Measurements from ENCODE around the gene PRKAA2. TPM values are rescaled to one million over a fixed set of nuclear protein-coding genes. Genes with fewer than 3 reads are reported as not detected.
A peak's percentile ranks its signal among the peaks of the same experiment; 100 is the strongest.

Gene PRKAA2
- total RNA-seq, 2 donors from 2014 or later = not detected

DNA sequence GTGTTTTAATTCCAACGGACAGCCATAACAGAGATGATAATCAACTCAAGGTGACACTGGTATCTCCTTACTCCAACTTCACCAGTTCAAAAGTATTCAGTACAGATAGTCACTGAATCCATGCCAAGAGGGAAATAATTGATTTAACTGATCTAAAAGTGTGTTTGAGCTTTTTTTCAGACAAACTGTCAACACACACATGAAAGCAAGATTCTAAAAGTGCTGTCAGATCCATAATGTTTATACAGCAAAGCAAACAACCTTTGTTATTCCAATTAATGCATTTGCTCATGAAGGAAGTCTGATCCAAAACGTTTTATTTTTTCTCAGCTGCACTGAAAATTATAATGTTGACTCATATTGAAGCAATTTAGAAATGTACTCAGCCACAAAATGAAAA lies 5.9 kb upstream of the PRKAA2 start:
- ATAC-seq (replicated peaks in 1 of 2) (no peak), DNase-seq (no peak)
- no peaks in the 10 kb centered on the region for H3K4me1 Mint-ChIP-seq (ENCODE audit: low read depth)
- H3K36me3 Mint-ChIP-seq (ENCODE audit: insufficient read depth in 2 of 2) = no peaks in the 10 kb centered on the region
- H3K27me3 Mint-ChIP-seq (ENCODE audit: low read depth) = peaks cover 13% of the 10 kb centered on the region
- no peak overlapping the region for H3K4me3 Mint-ChIP-seq
- H3K27ac Mint-ChIP-seq = no peak overlapping the region
- peaks cover 0 to 2% of the 10 kb centered on the region in 2 donors for H3K9me3 Mint-ChIP-seq

DNA sequence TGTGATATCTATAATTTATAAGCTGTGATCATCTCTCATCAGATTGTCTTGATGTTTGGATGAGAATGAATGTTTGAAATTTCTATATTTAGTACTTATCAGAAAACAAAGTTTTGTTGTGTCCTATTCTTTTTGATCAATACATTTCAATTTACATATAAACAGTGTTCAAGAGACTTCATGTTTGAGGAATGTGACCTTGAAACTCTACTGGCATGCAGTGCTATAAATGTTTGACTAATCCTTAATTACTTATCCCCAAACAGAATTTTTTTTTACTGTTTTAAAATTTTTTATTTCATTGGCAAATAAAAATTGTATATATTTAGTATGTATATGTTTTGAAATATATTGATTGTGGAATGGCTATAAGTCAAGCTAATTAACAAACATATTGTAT lies 1.5 kb upstream of the PRKAA2 start:
- Mint-ChIP-seq H3K4me1 (ENCODE audit: low read depth) (peaks cover 6% of the 10 kb centered on the region), H3K36me3 (ENCODE audit: insufficient read depth in 2 of 2) (peaks cover 0 to 1% of the 10 kb centered on the region in 2 donors), H3K9me3 (no peaks in the 10 kb centered on the region), H3K4me3 (no peak overlapping the region), H3K27me3 (ENCODE audit: low read depth) (peaks cover 36% of the 10 kb centered on the region), H3K27ac (no peak overlapping the region)
- no peak for DNase-seq
- no peak for ATAC-seq (replicated peaks in 1 of 2)

DNA sequence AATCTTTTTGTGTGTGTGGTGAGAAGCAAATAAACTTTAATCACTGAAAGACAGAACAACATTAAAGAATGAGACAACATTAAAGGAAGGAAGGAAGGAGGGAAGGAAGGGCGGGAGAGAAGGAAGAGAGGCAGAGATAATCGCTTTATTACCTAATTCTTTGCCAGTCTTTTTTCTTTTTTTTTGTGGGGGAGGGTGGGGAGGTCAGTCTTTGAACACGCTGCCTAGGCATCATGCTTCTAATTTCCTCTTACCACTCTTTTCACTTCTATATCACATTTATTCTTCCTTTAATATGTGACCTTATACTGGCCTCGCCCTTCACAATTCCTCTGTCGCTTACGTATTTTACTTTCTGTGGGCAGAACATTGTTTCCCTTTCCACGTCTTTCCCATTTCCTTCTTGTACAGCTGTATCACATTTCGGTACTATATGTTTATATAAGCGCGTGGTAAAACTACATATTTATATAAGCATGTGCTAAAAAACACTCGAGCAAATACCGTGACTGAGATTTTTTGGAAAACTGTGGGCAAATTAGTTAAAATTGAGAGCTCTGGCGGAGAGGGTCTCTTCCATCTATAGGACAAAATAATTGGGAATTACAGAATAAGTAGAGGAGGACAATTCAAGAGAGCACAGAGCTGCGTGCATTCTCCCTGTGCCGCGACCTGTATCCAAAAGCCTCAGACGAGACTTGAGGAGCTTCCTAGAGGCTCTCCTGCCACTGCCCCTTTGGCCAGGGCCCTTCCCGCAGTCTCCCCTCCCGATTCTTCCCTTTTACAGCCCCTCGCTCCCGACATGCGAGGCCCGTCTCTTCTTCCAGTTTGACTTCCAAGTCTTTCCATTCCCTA lies 823 bp upstream of the PRKAA2 start:
- peak overlapping the region; percentile 50 to 52 for H3K4me3 Mint-ChIP-seq
- DNase-seq = no peak
- H3K9me3 Mint-ChIP-seq = no peaks in the 10 kb centered on the region
- H3K27me3 Mint-ChIP-seq (ENCODE audit: low read depth) = peaks cover 38% of the 10 kb centered on the region
- no peak overlapping the region for H3K27ac Mint-ChIP-seq
- peaks cover 6% of the 10 kb centered on the region for H3K4me1 Mint-ChIP-seq (ENCODE audit: low read depth)
- H3K36me3 Mint-ChIP-seq (ENCODE audit: insufficient read depth in 2 of 2) = peaks cover 0 to 1% of the 10 kb centered on the region in 2 donors
- no peak for ATAC-seq (replicated peaks in 1 of 2)

DNA sequence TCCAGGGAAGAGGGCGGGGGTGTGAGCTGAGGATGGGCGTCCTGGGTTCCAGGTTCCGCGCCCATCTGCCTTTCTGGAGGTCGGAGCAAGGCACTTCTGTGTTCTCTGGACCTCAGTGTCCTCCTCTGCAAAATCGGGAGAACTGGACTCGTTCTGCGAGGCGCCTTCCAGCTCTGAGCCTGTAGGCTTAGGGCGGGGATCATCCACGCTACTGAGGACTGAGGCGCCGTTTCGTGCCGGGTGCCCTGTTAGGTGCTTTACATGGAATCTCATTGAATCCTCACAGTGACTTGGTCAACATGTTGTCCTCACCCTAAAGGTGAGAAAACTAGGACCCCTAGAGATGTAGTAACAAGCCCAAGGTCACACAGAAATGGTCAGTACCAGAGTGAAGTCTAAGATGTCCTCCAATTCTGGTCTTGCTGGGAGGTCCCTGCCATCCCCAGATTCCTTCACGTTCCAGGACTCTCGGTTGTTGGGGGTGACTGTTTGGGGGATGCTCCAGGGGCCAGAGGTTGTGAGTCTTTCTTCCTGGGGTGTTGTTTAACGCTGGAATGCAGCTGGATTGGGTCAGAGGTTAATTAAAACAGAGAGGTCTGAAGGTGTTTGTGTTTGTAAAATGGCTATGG lies 677 bp downstream of the PRKAA2 start:
- peaks cover 31% of the 10 kb centered on the region for H3K27me3 Mint-ChIP-seq (ENCODE audit: low read depth)
- no peaks in the 10 kb centered on the region for H3K9me3 Mint-ChIP-seq
- H3K4me3 Mint-ChIP-seq = peak overlapping the region; percentile 1 to 55
- H3K4me1 Mint-ChIP-seq (ENCODE audit: low read depth) = peaks cover 6% of the 10 kb centered on the region
- H3K27ac Mint-ChIP-seq = no peak overlapping the region
- H3K36me3 Mint-ChIP-seq (ENCODE audit: insufficient read depth in 2 of 2) = peaks cover 0 to 1% of the 10 kb centered on the region in 2 donors
- ATAC-seq (replicated peaks in 1 of 2) (no peak), DNase-seq (no peak)

DNA sequence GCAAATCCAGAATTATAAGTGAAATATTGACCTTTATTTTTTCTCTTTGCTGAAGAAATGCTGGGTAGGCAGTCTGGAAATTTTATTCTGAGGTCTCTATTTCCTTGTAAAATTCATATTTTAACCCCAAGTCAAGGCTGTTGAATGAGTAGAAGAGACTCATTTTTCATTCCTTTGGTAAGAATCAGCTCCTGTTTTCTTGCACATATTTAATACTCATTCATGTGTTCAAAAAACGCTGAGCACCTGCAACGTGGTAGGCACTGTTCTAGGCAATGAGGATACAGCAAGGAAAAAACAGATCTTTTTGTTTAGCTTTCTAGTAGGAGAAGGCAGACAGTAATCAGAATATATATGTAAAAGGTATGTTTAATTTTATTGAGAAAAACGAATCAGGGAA lies 1.5 kb downstream of the PRKAA2 start:
- no peak for ATAC-seq (replicated peaks in 1 of 2)

DNA sequence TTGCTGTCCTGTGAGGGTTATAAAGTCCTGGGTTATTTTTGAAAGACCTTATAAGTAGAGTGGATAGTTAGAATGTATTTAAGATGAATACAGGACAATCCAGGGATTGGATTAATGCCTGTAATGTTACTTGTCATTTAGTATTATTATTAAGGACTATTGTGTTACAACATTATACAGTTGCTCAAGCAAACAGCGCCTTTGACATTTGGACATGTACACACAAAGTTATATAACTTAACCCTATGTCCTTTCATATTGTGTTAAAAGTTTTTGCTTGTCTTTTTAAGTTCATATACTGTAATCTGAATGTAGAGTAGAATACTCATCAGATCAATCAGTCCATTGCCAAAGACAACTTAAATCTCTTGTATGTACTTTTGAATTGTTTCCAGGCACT lies 2.0 kb downstream of the PRKAA2 start:
- ATAC-seq (replicated peaks in 1 of 2) (no peak), DNase-seq (no peak)
- no peaks in the 10 kb centered on the region for H3K9me3 Mint-ChIP-seq
- no peak overlapping the region for H3K4me3 Mint-ChIP-seq
- no peak overlapping the region for H3K27ac Mint-ChIP-seq
- H3K36me3 Mint-ChIP-seq (ENCODE audit: insufficient read depth in 2 of 2) = peaks cover 0 to 1% of the 10 kb centered on the region in 2 donors
- peaks cover 6% of the 10 kb centered on the region for H3K4me1 Mint-ChIP-seq (ENCODE audit: low read depth)
- H3K27me3 Mint-ChIP-seq (ENCODE audit: low read depth) = peaks cover 31% of the 10 kb centered on the region

More for the DNA sequence above, 1.5 kb downstream of the PRKAA2 start:
- Mint-ChIP-seq H3K4me3 (no peak overlapping the region), H3K9me3 (no peaks in the 10 kb centered on the region), H3K27ac (no peak overlapping the region), H3K36me3 (ENCODE audit: insufficient read depth in 2 of 2) (peaks cover 0 to 1% of the 10 kb centered on the region in 2 donors), H3K27me3 (ENCODE audit: low read depth) (peaks cover 31% of the 10 kb centered on the region), H3K4me1 (ENCODE audit: low read depth) (peaks cover 6% of the 10 kb centered on the region)
- DNase-seq = no peak

DNA sequence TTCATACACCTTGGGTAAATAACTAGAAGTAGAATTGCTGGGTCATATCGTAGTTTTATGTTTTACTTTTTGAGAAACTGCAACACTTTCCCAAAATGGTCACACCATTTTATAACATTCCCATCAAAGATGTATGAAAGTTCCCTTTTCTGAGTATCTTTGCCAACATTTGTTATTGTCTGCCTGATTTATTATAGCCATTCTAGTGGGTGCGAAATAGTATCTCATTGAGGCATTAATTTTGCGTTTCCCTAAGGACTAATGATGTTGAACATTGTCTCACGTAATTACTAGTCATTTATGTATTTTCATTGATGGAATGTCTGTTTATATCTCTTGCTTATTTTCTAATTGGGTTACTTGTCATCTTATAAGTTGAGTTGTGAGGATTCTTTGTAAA lies 3.4 kb downstream of the PRKAA2 start:
- Mint-ChIP-seq H3K36me3 (ENCODE audit: insufficient read depth in 2 of 2) (peaks cover 0 to 1% of the 10 kb centered on the region in 2 donors), H3K4me3 (no peak overlapping the region), H3K4me1 (ENCODE audit: low read depth) (peaks cover 6% of the 10 kb centered on the region), H3K9me3 (no peaks in the 10 kb centered on the region), H3K27ac (no peak overlapping the region), H3K27me3 (ENCODE audit: low read depth) (peaks cover 31% of the 10 kb centered on the region)
- DNase-seq (no peak), ATAC-seq (replicated peaks in 1 of 2) (no peak)

DNA sequence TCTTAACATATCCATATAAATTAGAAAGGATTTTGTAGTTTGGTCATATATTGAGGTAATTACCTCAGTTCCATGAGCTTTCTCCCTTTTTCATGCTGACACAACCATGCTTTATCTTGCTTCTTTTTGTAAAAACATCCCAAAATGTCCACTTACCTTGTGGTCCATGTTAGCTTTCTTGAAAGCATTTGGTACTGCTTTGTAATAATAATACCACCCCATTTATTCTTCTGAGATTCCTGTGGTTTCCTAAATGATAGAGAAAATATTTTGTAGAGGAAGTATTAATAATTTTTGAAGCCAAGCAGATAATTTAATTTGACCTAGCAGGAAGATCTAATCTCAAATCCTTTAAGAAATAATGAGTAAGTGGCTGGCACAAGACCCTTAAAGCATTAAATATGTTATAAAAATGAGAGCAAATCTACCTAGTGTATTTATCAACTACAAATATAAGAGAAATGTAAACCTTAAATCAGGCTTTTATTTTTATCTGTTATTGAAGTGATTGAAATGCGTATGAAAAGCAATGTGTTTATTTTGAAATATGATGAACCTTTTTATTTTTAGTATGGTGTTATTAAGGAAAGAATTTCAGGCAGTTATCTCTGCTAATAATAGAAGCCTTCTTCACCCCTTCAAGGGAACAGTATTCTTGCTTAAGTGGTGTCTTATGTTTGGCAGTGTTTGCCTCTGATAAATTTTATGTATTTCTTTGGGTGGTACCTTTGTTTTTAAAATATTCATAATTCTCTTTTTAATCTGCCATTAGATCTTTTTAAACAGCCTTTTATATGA lies 9.2 kb downstream of the PRKAA2 start:
- no peaks in the 10 kb centered on the region for H3K4me1 Mint-ChIP-seq (ENCODE audit: low read depth)
- H3K27ac Mint-ChIP-seq = no peak overlapping the region
- H3K27me3 Mint-ChIP-seq (ENCODE audit: low read depth) = no peaks in the 10 kb centered on the region
- no peak for ATAC-seq (replicated peaks in 1 of 2)
- no peak overlapping the region for H3K4me3 Mint-ChIP-seq
- H3K9me3 Mint-ChIP-seq = peaks cover 1 to 11% of the 10 kb centered on the region in 2 donors
- no peak for DNase-seq
- H3K36me3 Mint-ChIP-seq (ENCODE audit: insufficient read depth in 2 of 2) = peaks cover 0 to 4% of the 10 kb centered on the region in 2 donors

DNA sequence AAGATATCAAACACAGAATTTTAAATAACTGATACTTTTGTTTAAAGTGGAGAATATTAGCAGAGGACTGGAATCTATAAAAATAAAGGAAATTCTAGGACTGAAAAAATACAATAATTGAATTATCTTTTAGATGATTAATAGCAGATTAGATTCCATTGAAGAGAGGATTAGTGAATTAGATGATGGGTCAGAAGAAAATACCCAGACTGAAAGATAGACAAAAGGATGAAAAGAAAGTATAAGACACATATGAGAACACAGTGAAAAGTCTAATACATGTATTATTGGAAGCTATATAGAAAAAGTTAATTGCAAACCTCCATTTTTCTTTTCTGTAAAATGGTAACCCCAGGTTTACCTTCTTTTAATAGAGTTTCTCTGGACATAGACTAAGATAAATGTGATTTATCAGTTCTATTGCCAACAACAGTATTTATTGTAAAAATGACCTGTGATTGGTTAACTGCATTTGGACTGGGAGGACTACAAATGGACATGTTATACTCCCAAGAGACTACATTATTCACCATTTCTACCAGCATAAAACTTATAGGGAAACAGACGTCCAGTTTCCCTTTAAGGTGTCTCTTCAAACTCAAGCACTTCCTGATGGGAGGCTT lies 11.0 kb downstream of the PRKAA2 start:
- Mint-ChIP-seq H3K27me3 (ENCODE audit: low read depth) (no peaks in the 10 kb centered on the region), H3K9me3 (peaks cover 1 to 11% of the 10 kb centered on the region in 2 donors), H3K4me3 (no peak overlapping the region), H3K27ac (no peak overlapping the region), H3K4me1 (ENCODE audit: low read depth) (no peaks in the 10 kb centered on the region), H3K36me3 (ENCODE audit: insufficient read depth in 2 of 2) (peaks cover 0 to 4% of the 10 kb centered on the region in 2 donors)
- DNase-seq = no peak
- ATAC-seq (replicated peaks in 1 of 2) = no peak

DNA sequence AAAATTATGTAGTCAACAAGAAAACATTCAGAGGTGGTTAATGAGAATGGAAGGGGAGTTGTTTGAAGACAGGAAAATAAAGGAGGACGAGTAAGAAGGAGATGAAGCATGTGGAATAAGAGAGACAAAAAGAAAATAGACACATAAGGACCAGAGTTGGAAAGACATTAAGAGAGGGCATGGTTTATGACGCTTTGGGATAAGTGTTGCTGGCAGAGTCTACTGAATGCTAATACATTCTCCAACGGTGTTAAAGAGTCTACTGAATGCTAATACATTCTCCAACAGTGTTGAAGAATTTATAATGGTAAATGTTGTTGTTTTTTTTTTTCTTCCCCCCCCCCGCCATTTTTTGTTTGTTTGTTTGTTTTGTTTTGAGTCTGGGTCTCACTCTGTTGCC lies 13.1 kb downstream of the PRKAA2 start:
- Mint-ChIP-seq H3K27me3 (ENCODE audit: low read depth) (no peaks in the 10 kb centered on the region), H3K36me3 (ENCODE audit: insufficient read depth in 2 of 2) (peaks cover 0 to 4% of the 10 kb centered on the region in 2 donors), H3K27ac (no peak overlapping the region), H3K4me3 (no peak overlapping the region), H3K9me3 (peaks cover 1 to 11% of the 10 kb centered on the region in 2 donors), H3K4me1 (ENCODE audit: low read depth) (no peaks in the 10 kb centered on the region)
- DNase-seq (no peak), ATAC-seq (replicated peaks in 1 of 2) (no peak)

DNA sequence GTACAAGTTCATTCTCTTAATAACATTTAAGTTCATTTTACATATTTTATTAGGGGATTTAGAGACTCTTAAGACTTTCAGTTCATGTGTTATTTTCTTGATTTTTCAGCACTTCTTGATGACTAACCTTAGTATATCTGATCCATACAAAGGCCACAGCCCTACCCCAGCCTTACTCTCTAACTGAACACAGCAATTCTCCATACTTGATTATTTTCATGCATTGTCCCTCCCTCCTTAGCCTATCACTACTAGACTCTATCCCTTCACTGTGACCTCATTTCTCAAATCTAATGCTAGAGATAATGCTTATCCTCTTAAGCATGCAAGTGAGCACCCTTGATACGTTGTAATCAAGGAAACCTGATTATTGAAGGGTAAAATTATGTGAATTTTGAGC lies 15.2 kb downstream of the PRKAA2 start:
- no peak overlapping the region for H3K4me3 Mint-ChIP-seq
- H3K36me3 Mint-ChIP-seq (ENCODE audit: insufficient read depth in 2 of 2) = peaks cover 0 to 4% of the 10 kb centered on the region in 2 donors
- H3K27ac Mint-ChIP-seq = no peak overlapping the region
- no peaks in the 10 kb centered on the region for H3K27me3 Mint-ChIP-seq (ENCODE audit: low read depth)
- H3K4me1 Mint-ChIP-seq (ENCODE audit: low read depth) = no peaks in the 10 kb centered on the region
- DNase-seq (no peak), ATAC-seq (replicated peaks in 1 of 2) (no peak)
- H3K9me3 Mint-ChIP-seq = peaks cover 1 to 11% of the 10 kb centered on the region in 2 donors

DNA sequence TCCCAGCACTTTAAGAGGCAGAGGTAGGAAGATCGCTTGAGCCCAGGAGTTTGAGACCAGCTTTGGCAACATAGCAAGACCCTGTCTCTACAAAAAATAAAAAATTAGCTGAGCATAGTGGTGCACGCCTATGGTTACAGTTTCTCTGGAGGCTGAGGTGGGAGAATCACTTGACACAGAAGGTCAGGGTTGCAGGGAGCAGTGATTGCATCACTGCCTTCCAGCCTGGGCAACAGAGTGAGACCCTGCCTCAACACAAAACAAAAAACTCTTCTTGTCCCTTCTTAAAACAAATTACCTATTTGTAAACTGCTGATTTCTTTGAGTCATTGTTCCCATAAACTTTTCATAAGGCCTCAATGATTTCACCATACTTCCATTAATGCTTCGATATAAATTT lies 18.7 kb downstream of the PRKAA2 start:
- no peak for ATAC-seq (replicated peaks in 1 of 2)
- Mint-ChIP-seq H3K36me3 (ENCODE audit: insufficient read depth in 2 of 2) (no peaks in the 10 kb centered on the region), H3K4me3 (no peak overlapping the region), H3K27ac (no peak overlapping the region), H3K9me3 (no peaks in the 10 kb centered on the region), H3K27me3 (ENCODE audit: low read depth) (no peaks in the 10 kb centered on the region), H3K4me1 (ENCODE audit: low read depth) (no peaks in the 10 kb centered on the region)
- DNase-seq = no peak

DNA sequence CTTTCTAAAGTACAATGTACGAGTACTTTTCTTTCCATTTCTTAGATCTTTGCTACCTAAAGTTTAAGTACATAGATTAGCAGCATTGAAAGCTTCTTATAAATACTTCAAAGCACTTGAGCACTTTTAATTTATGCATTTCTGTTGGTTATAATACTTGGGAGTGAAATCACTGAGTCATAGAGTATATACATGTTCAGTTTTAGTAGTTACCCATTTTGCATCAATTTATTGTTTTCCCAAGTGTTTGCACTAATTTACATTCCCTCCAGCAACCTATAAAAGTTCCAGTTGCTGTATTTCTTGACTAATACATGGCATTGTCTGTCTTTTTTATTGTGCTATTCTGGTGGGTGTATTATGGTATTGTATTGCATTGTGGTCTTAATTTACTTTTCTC lies 20.3 kb downstream of the PRKAA2 start:
- no peaks in the 10 kb centered on the region for H3K36me3 Mint-ChIP-seq (ENCODE audit: insufficient read depth in 2 of 2)
- no peaks in the 10 kb centered on the region for H3K9me3 Mint-ChIP-seq
- H3K27me3 Mint-ChIP-seq (ENCODE audit: low read depth) = no peaks in the 10 kb centered on the region
- H3K27ac Mint-ChIP-seq = no peak overlapping the region
- no peaks in the 10 kb centered on the region for H3K4me1 Mint-ChIP-seq (ENCODE audit: low read depth)
- ATAC-seq (replicated peaks in 1 of 2) = no peak
- H3K4me3 Mint-ChIP-seq = no peak overlapping the region
- DNase-seq = no peak

Measured in activated T-cell treated with anti-CD3 and anti-CD28 coated beads, Interleukin-2, amount 50 U/mL, for 72 hours (primary cell).